HepG2 (cell line): ENCODE data around the gene TMEM270. TPM values are rescaled to one million over a fixed set of nuclear protein-coding genes. Genes with fewer than 3 reads are reported as not detected.

ENCODE experiments used
- AHDC1 ChIP-seq: sonication (generic); formaldehyde crosslinking; IDR thresholded peaks from 2 replicates; pipeline ENCODE4 v1.5.1; 2020; ENCODE audit warnings: mild to moderate bottlenecking, missing genetic modification reagents, borderline replicate concordance
- HMGXB3 ChIP-seq: sonication (generic); formaldehyde crosslinking; IDR thresholded peaks from 2 replicates; pipeline ENCODE4 v1.4.0; 2020; ENCODE audit warnings: missing genetic modification reagents, borderline replicate concordance
- HNF4A ChIP-seq: sonication (generic); formaldehyde crosslinking; IDR thresholded peaks from 2 replicates; pipeline ENCODE4 v1.4.0; 2020; ENCODE audit warnings: missing genetic modification reagents
- IRF9 ChIP-seq: sonication (generic); formaldehyde crosslinking; IDR thresholded peaks from 2 replicates; pipeline ENCODE4 v1.8.0; 2022; ENCODE audit warnings: missing genetic modification reagents, mild to moderate bottlenecking, borderline replicate concordance
- MXD4 ChIP-seq: IDR thresholded peaks from 2 replicates; pipeline ENCODE4 v1.6.1; 2016; ENCODE audit warnings: mild to moderate bottlenecking, missing biosample characterization, missing genetic modification reagents
- ONECUT2 ChIP-seq: sonication (generic); formaldehyde crosslinking; IDR thresholded peaks from 2 replicates; pipeline ENCODE4 v1.4.0; 2020; ENCODE audit warnings: missing genetic modification reagents
- RFXANK ChIP-seq: IDR thresholded peaks from 2 replicates; pipeline ENCODE4 v1.6.1; 2016
- ZFY ChIP-seq: sonication (generic); formaldehyde crosslinking; IDR thresholded peaks from 2 replicates; pipeline ENCODE4 v1.4.0; 2020; ENCODE audit warnings: missing genetic modification reagents
- ZNF232 ChIP-seq: sonication (generic); formaldehyde crosslinking; IDR thresholded peaks from 2 replicates; pipeline ENCODE4 v1.4.0; 2020; ENCODE audit warnings: missing genetic modification reagents, borderline replicate concordance
- ZNF3 ChIP-seq: IDR thresholded peaks from 2 replicates; pipeline ENCODE4 v1.7.0; 2017; ENCODE audit warnings: inconsistent platforms
- ZNF512 ChIP-seq: sonication (generic); formaldehyde crosslinking; IDR thresholded peaks from 2 replicates; pipeline ENCODE4 v1.4.0; 2020; ENCODE audit warnings: mild to moderate bottlenecking, missing genetic modification reagents
- ZNF543 ChIP-seq: sonication (generic); formaldehyde crosslinking; IDR thresholded peaks from 2 replicates; pipeline ENCODE4 v1.4.0; 2020; ENCODE audit warnings: mild to moderate bottlenecking, missing genetic modification reagents
- ZNF614 ChIP-seq: IDR thresholded peaks from 2 replicates; pipeline ENCODE4 v1.6.1; 2018; ENCODE audit warnings: missing biosample characterization, missing genetic modification reagents, inconsistent platforms, borderline replicate concordance
- ZSCAN30 ChIP-seq: sonication (generic); formaldehyde crosslinking; IDR thresholded peaks from 2 replicates; pipeline ENCODE4 v1.5.0; 2020; ENCODE audit warnings: mild to moderate bottlenecking, missing genetic modification reagents
- polyA plus RNA-seq, 8 experiments: library from polyadenylated mRNA; depleted of rRNA in 3 of 8; stranded (reverse) in 7 of 8; unstranded in 1 of 8; fragments of >200 nt; fragmentation: Illumina TruSeq in 4 of 8; extraction: Trizol in 4 of 8; gene quantifications; 2 replicates each; pipeline versions ENCODE4 v1.2.1 to v1.2.3, GENCODE V29; 2011 to 2016; ENCODE audit warnings: low read depth in 4 of 8, missing spikeins in 1 of 8, mixed read lengths in 1 of 8; ENCODE audit not compliant: insufficient read depth in 1 of 8
- total RNA-seq, 5 experiments: library from RNA; depleted of rRNA; stranded (reverse); fragments of >200 nt; fragmentation: Illumina TruSeq; extraction: Trizol; gene quantifications; 2 replicates each; pipeline ENCODE4 v1.2.3, GENCODE V29; 2016; ENCODE audit warnings: low read depth in 1 of 5

Gene TMEM270
- total and polyA plus RNA-seq, 2 of the 13 experiments (the other 11 are each of a cell fraction or from before 2014, with no cell fraction given), result not detected

GRCh38 chr7:73830681-73831583 is 30.0 kb upstream of the TMEM270 start, which contains the start of gene CLDN4 (continued):
- TF ChIP-seq HMGXB3 (CRISPR knock-in tag), result 0 out of 2 replicates have a peak, but pooled peaks have one; percentile 49
- TF ChIP-seq ZNF232 (CRISPR knock-in tag), result no peak
- TF ChIP-seq HNF4A (CRISPR knock-in tag), result peak; percentile 73
- TF ChIP-seq RFXANK (CRISPR knock-in tag), result no peak
- TF ChIP-seq MXD4 (CRISPR knock-in tag), result no peak
- TF ChIP-seq ZFY, result no peak; the same call in none of the 2 replicates
- TF ChIP-seq ZNF3, result no peak
- TF ChIP-seq IRF9 (CRISPR knock-in tag), result peak; percentile 32; the same call in 1 of the 2 replicates
- peak; percentile 41; the same call in 1 of the 2 replicates for TF ChIP-seq ZNF614 (CRISPR knock-in tag)
- TF ChIP-seq AHDC1, result no peak
- 0 out of 2 replicates have a peak, but pooled peaks have one; percentile 16 for TF ChIP-seq ZNF543 (CRISPR knock-in tag)
- no peak for TF ChIP-seq ONECUT2
- TF ChIP-seq ZNF512 (CRISPR knock-in tag), result no peak
- no peak for TF ChIP-seq ZSCAN30 (CRISPR knock-in tag)
